ENCODE measurements around the gene ADO. TPM values are rescaled to one million over a fixed set of nuclear protein-coding genes. Genes with fewer than 3 reads are reported as not detected.

The ADO gene
- total and polyA plus RNA-seq, 2 of the 4 experiments (the other 2 are of a cell fraction) = 8.0 to 8.1 TPM

GRCh38 chr10:62844280-62845011 lies 39.9 kb downstream of the ADO start:
- TF ChIP-seq CHD1 (IDR thresholded peaks at IDR 0.05; ENCODE audit: low read depth, low read length) (no peak), NFE2L2 (IDR thresholded peaks at IDR 0.05; ENCODE audit: low read depth, low read length) (no peak), MAFK (IDR thresholded peaks at IDR 0.05; ENCODE audit: low read depth, low read length) (no peak)
- TF ChIP-seq, protein P1, sequence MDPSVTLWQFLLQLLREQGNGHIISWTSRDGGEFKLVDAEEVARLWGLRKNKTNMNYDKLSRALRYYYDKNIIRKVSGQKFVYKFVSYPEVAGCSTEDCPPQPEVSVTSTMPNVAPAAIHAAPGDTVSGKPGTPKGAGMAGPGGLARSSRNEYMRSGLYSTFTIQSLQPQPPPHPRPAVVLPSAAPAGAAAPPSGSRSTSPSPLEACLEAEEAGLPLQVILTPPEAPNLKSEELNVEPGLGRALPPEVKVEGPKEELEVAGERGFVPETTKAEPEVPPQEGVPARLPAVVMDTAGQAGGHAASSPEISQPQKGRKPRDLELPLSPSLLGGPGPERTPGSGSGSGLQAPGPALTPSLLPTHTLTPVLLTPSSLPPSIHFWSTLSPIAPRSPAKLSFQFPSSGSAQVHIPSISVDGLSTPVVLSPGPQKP (IDR thresholded peaks at IDR 0.05; ENCODE audit: borderline replicate concordance, low read depth, low read length) = no peak
- no peaks in the 10 kb centered on the region for H3K79me1 ChIP-seq (ENCODE audit: low read depth in 1 of 2, low read length in 2 of 2)
- H3K56ac ChIP-seq (ENCODE audit: extremely low read depth, insufficient read depth, low read length) = no peak overlapping the region
- no peak overlapping the region for H2BK20ac ChIP-seq (ENCODE audit: low read depth, low read length)
- in situ Hi-C loops (cut with MboI; ENCODE audit: low sequenced_read_pairs) (no loop called here), intact Hi-C loops (cut with micrococcal nuclease) (no loop called here), dilution Hi-C loops (cut with HindIII; ENCODE audit: low sequenced_read_pairs, unreplicated experiment) (no loop called here)
- H3K9me3 ChIP-seq (ENCODE audit: control insufficient read depth, insufficient read depth, low read length) = peaks cover 2% of the 10 kb centered on the region; the same call in 1 of the 2 replicates
- H2BK15ac ChIP-seq (ENCODE audit: low read depth, low read length) = no peak overlapping the region
- no peak overlapping the region for H3K4me3 ChIP-seq (ENCODE audit: insufficient read depth, low read depth, low read length)
- no peak overlapping the region for H4K5ac ChIP-seq (ENCODE audit: low read depth, low read length)
- no peak overlapping the region for H3K4me2 ChIP-seq (ENCODE audit: low read depth, low read length)
- no peaks in the 10 kb centered on the region for H3K9me1 ChIP-seq (ENCODE audit: insufficient read depth, low read length)
- H4K91ac ChIP-seq (ENCODE audit: insufficient read depth, low read depth, low read length) = no peak overlapping the region
- no peak overlapping the region for H3K9ac ChIP-seq (ENCODE audit: low read depth, low read length)
- no peak overlapping the region for H3K27ac ChIP-seq (ENCODE audit: insufficient read depth, low read length)
- no peak overlapping the region for H2AK9ac ChIP-seq (replicated peaks; ENCODE audit: low read depth, low read length, poor library complexity)
- no peaks in the 10 kb centered on the region for H3K4me1 ChIP-seq (ENCODE audit: control insufficient read depth, insufficient read depth, low read length)
- no peak overlapping the region for H4K8ac ChIP-seq (ENCODE audit: low read depth in 2 of 2, low read length in 2 of 2)
- H4K20me1 ChIP-seq (ENCODE audit: insufficient read depth, low read length) = no peaks in the 10 kb centered on the region
- CTCF ChIA-PET = no interaction called here
- no peak overlapping the region for H3K23ac ChIP-seq (ENCODE audit: low read depth, low read length)
- no peak overlapping the region for H3K18ac ChIP-seq (ENCODE audit: low read depth, low read length)
- WGBS, 2 experiments (ENCODE audit: extremely low coverage in 2 of 2, insufficient read length in 1 of 2) = 20% methylated on average over 1 of the region's 7 CpGs; no CpG with 5 or more reads in 1 of the 2 experiments
- no peak overlapping the region for H2BK5ac ChIP-seq (ENCODE audit: low read depth, low read length, poor library complexity, severe bottlenecking)
- H3K27me3 ChIP-seq (ENCODE audit: control insufficient read depth, insufficient read depth, low read length) = peaks cover 7% of the 10 kb centered on the region
- no peaks in the 10 kb centered on the region for H3K36me3 ChIP-seq (ENCODE audit: control insufficient read depth, insufficient read depth, low read length)
- no peak overlapping the region for H2BK120ac ChIP-seq (ENCODE audit: low read depth, low read length)
- H2AFZ ChIP-seq (replicated peaks; ENCODE audit: low read length, poor library complexity) = no peak overlapping the region
- no peak overlapping the region for H3K4ac ChIP-seq (ENCODE audit: low read depth, low read length)
- H2AK5ac ChIP-seq (ENCODE audit: low read depth, low read length) = no peak overlapping the region
- DNase-seq = no peak
- ATAC-seq (ENCODE audit: low read depth) = no peak
- POLR2A ChIA-PET (ENCODE audit: unreplicated experiment) = no interaction called here
- no peak overlapping the region for H3K14ac ChIP-seq (replicated peaks; ENCODE audit: low read depth, low read length)
- BruUV-seq (replicated peaks) = no TSS peak

Measured in IMR-90 (cell line).